ENCODE data around the gene BCR.
A peak's percentile ranks its signal among the peaks of the same experiment; 100 is the strongest.

BCR gene

DNA sequence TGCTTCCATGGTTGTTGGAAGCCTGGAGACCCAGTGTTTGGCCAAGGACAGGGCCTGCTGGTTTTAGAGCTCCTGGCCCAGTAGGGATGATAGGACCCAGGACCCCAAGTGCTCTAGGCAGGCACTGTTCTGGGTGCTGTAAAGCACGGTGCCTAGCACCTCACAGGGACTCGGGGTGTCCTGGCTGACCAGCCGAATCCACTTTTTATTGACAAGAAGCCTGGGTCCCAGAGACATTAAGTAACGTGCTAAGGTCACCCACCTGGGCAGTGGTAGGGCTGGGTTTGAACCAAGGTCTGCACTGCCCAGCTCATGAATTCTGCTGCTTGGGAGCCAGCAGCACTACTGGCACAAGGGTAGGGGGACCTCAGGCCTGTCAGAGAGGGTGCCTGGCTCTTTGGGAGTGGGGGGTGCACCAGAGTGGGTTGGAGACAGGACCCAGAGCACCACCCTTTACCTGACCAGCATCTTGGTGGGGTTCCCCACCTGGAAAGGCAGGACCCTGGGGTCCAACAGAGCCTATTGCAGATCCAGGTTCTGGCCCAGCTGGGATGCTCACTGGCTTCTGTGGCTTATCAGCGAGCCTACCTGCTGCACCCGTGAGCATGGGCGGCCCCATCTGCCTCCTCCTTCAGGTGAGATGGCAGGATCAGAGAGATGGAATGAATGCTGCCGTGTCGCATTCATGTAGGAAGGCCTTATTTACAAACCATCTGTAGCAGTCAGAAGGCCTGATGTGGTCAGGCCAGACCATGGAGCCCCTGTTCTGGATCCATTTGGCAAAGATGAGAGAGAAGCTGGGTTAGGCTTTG, 52.0 kb downstream of the BCR start:
- no peak for DNase-seq (ENCODE audit: low read depth)

DNA sequence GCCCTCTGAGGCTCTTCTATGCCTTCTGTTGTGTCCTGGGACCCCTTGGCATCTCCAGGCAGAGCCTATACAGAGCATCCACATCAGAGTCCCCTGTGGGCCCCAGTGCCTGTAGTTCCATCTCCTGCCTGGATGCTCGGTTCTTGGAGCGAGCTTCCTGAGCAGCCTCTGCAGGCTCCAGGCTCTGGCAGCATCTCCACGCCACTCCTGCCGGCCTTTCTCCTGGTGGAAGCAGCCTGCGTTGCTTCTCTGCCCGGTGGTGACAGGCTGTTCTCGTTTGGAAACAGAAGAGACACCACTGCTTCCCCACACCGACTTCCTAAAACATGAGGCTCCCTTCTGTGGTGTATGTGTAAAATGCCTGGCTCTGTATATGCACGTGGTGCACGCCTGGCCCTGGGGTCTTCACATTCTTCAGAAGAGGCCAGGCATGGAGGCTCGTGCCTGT, 52.8 kb downstream of the BCR start:
- DNase-seq (ENCODE audit: low read depth) = no peak

DNA sequence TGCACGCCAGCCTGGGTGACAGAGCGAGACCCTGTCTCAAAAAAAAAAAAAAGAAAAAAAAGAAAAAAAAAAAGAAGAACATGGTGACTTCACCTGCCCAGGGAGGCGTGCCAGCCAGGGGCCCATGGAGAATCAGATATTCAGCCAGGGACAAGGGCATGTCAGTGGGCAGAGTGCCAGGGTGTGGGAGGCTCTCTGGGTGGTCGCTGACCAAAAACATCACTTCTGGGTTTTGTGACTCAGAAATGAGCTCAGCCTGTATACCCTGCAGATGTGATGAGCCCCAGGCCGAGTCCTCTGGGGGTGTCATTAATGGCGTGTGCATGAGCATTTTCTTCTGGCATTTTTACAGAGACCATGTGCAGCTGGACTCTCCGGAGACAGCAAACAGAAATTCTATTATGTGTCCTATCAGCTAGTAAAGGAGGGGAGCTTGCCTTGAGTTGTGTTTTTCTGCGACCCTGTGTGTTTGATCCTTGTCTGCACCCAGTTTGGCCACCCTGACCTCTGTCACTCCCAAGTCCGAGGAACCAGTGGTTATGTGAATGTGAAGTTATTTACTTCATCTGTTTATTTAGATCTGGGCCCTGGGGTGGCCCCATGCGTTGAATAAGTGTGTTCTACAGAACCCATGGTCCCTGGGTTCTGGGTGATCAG, 53.6 kb downstream of the BCR start:
- DNase-seq (ENCODE audit: low read depth) = peak; percentile 40

DNA sequence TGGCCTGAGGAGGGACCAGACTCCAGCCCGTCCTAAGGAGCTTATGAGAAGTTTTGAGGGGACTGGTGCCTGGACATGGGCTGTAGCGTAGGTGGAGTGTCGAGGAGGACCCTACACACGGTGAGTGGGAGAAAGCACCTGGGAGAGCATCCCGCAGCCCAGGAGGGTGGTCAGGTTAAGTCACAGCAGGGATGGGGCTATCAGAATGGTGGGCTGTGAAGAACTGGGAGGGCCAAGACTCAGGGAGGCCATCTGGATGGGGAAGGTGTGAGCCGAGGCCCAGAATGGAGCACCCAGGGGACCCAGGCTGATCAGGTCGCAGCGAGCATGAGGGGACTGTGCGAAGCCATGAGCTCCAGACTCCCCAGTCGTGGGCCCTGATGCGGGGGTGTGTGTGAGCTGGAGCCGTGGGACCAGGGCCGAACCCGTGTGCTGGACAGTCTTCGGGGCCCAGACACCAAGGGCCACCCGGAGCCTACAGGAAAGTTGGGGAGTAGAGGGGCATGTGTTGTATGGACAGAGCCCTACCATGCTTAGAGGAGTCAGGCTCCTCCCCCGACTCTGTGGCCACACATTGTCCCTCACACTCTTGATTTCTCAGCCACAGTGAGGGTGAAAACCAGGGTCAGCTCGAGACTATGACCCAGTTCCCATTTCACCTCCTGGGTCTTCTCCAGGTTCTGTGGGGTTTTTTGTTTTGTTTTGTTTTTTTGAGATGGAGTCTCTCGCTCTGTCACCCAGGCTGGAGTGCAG, 54.3 kb downstream of the BCR start:
- no peak for DNase-seq (ENCODE audit: low read depth)

DNA sequence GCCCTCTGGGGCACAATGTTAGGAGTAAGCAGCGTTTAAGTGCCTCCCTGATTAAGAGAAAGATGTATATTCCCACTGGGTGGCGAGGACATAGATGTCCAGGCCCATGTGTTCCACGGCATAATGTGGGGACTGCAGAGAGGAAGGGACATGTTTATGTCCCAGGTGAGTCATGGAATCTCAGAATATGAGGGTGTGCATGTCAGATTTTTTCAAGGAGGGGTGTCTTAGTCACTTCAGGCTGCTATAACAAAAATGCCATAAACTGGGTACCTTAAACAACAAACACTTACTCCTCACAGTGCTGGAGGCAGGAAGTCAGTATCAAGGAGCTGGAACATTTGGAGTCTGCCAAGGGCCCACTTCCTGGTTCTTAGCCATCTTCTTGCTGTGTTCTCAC, 55.1 kb downstream of the BCR start:
- DNase-seq (ENCODE audit: low read depth) = no peak

DNA sequence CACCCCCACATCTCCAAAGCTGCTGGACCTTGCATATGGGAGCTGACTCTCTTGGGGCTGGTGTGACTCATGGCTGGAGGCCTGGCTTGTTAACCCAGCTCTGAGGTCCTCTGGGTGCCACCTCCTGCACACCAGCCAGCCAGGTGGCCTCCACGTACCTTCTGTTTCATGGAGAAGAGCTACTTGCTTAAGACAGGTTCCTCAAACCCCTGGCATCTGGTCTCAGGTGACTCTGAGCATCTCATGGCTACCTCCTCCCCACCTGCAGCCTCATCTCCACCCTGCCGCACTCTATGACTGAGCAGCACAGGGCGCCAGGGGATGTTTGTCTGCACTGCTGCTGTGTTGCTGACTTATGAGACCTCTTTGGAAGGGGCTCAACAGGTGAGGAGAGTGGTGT, 55.7 kb downstream of the BCR start:
- no peak for DNase-seq (ENCODE audit: low read depth)

DNA sequence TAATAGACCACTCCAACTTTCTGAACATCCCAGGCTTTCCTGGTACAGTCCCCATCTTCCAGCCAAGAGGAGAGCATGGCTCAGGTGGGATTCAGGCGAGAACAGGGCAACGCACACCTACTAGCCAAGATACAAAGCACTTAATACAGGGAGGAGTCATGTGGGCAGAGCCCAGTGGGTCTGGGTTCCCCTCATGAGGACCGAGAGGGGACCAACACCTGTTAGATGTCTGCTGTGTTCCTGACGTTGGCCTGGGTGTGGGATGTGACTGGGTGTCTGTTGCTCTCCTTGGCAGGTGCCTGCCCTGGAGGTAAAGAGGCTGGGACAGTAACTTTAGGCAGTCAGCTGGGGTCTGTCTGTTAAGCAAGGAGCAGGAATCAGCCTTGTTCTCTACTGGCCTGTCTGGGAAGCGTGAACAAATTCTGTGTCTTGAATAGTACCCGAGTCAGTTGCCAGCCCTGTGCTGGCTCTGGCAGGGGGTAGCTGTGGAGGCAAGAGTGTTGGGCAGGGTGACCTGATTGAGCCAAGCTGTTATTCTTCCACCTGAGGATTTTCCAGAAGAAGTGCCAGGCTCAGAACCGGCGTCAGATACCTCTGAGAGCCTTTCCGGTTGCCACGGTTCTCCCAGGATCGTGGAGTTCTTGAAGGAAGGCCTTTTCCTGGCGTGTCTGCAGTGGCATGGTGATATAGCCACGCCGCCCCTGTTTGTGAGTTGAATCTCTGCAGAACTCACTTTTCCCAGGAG, 56.3 kb downstream of the BCR start:
- DNase-seq (ENCODE audit: low read depth) = no peak

DNA sequence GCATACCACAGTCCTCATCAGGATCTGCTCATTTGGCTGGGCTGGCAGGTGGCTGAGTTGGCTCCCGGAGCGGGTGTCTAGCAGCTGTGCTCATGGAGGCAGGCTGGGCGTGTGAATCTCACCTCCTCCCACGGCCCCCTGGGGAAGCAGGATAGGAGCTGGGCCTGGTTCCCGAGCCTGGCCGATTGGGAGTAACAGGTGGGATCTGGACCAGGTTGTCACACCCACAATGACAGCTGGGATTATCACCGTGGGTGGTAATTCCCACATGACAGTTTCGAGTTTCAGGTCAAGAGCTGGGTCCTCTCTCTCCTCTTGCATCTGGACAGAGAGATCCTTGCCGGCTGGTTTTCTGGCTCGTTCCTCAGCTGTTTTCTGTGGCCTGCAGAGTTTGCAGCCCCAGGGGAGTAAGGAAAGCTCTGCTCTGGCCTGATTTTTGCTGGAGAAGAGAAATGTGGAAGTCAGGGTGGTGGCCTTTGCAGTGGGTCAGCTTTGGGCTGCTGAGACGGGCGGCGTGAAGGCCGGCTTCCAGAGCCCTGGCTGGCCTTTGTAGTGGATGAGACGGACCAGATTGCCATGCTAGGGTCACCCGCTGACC, 57.0 kb downstream of the BCR start:
- no peak for DNase-seq (ENCODE audit: low read depth)

DNA sequence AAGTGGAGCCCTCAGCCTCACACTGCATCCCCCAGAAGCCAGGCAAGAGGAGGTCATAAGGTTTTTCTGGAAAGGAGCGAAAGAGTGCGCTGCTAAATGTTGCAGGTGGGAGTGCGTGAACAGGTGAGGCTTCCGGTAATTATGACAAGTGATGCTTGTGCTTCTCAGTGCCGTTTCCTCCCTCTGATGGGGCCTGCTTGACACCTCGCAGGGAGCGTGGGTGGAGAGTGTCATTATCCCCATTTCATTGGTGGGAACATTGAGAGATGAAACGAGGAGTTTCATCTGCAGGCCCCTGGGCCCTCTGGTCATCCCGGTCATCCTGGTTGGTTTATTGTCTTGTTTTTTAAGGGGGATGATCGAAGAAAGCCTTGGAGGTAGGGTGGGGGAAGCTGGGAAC, 57.5 kb downstream of the BCR start:
- DNase-seq (ENCODE audit: low read depth) = no peak

DNA sequence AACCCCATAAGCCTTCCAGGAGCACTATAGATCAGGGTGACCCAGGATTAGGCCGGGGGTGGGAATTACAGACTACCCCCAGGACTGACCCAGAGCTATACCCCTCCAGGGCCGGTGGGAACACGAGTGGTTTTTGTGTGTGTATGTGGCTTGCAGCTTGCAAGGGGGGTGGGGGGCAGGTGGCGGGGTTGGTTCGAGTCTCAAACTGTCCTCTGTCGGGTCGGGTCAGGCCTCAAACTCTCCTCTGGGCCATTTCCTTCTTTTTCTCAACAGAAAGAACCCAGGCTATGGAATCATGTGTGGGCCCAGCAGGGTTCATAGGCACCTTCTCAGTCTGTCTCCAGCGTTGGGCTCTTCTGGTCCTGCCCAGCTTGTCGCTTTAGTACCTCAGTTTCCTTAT, 58.4 kb downstream of the BCR start:
- DNase-seq (ENCODE audit: low read depth) = no peak

DNA sequence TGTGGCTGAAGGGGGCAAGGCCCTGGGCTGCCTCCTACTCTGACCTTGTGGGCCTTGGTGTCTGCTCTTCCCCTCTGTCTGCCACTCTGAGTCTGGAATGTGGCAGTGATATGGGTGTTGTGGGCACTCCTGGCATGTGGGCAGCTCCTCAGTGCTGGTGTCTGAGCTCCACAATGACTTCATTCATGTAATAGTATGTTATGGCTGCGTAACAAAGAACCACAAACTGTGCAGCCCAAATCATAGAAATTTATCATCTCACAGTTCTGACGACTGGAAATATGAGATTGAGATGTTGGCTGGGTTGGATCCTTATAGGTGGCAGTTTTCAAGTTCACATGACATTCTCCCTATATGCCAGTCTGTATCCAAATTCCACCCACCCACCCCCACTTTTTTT, 59.1 kb downstream of the BCR start:
- no peak for DNase-seq (ENCODE audit: low read depth)

DNA sequence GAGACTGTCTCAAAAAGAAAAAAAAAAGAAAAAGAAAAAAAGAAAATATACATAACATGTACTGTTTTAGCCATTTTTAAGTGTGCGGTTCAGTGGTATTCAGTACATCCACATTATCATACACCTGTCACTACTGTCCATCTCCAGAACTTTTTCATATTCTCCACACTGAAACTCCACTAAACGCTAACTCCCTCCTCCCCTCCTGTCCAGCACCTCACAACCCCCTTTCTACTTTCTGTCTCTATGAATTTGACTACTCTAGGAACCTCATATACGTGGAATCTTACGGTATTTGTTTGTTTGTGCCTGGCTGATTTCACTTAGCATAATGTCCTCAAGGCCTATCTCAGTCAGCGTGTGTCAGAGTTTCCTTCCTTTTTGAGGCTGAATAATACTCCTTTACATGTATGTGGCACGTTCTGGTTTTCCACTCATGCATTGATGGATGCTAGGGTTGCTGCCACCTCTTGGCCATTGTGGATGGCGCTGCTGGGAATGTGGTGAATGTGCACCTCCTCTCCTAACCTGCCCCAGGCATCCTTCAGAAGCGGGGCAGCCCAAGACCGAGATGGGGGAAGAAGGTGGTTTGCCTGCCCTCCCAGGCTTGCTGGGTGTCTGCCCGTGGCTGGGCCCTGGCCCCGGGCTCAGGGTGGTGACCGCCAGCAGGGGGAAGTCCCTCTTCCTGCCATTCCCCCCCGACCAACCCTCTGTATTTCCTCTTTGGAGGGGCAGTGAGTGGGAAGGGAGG, 60.5 kb downstream of the BCR start:
- DNase-seq (ENCODE audit: low read depth) = no peak

DNA sequence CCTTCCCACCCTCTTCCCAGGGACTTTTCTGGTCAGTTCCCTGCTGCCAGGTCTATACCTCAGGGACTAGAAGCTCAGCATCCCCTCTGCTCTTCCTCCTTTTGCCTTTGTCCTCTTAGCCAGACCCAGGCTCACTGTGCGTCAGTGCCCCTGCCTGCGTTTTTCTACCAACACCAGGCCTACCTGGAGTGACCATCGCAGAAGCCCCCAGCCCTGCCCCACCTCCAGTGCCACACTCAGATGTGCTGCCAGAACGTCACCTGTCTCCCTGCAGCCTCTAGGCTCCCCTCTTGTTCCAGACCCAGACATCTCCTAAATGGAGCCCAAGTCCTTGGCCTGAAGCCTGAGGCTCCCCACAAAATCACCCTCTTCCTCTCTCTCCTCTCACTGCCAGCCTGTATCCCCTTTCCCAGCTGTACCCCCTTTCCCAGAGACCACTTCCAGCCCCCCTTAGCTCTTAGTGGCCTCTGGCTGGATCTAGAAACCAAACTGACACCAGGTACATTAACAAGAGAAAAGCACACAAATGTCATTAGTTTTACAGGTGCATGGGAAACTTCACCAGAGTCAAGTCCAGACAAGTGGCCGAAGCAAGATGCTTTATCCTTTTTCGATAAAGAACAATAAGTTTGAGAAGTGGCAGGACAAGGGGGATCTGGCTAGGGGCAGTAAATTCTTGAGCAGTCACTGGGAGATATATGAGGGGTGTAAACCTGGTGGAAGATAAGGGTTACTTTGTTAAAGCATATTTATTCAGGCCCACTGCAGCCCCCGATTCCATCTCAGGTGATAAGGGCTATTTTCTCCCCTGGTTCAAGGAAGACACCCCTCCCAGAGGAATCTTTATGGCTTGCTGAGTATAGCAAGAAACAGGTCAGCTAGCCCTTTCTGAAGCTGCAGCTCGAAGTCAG, 61.5 kb downstream of the BCR start:
- DNase-seq (ENCODE audit: low read depth) = no peak

DNA sequence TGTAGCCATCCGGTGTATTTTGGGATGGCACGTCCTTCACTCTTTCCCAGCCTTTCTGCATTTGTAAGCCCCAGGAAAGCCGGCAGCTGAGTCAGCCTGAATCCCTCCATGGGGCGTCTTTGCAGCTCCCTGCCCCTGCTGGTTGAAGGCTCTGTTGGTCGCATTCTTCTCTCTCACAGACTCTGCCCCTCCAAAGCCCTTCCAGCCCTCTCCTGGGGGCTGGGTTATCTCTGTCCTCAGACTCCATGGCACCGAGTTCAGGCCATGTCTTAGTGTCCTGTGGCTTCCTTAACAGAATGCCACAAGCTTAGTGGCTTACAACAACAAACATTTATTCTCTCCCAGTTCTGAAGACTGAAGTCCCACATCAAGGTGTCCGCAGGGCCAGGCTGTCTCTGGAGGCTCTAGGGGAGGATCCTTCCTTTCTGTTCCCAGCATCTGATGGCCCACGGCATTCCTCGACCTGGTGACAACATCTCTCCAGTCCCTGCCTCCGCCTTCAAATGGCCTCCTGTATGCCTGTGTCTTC, 62.2 kb downstream of the BCR start:
- no peak for DNase-seq (ENCODE audit: low read depth)

DNA sequence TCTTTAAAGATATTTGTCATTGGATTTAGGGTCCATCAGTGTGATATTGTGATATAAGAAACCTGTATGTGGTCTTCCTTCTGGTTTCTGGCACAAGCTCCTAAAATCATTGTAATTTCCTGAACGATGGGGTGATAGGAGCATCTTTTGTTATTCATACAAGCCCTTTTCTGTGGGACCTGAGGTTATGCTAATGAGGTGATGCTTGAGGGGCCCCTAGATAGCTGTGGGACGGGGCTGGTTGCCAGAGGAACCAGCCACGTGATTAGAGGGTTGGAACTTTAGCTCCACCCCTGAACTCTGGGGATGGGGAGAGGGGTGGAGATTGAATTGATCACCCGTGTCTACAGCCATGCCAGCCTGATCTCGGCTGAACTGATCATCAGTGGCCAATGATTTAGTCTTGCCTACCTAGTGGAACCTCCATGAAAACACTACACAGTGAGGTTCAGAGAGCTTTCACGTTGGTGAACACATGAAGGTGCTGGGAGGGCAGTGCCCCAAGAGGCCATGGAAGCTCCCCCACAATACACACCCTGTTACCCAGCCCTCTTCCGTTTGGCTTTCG, 62.8 kb downstream of the BCR start:
- peak; percentile 44 for DNase-seq (ENCODE audit: low read depth)

DNA sequence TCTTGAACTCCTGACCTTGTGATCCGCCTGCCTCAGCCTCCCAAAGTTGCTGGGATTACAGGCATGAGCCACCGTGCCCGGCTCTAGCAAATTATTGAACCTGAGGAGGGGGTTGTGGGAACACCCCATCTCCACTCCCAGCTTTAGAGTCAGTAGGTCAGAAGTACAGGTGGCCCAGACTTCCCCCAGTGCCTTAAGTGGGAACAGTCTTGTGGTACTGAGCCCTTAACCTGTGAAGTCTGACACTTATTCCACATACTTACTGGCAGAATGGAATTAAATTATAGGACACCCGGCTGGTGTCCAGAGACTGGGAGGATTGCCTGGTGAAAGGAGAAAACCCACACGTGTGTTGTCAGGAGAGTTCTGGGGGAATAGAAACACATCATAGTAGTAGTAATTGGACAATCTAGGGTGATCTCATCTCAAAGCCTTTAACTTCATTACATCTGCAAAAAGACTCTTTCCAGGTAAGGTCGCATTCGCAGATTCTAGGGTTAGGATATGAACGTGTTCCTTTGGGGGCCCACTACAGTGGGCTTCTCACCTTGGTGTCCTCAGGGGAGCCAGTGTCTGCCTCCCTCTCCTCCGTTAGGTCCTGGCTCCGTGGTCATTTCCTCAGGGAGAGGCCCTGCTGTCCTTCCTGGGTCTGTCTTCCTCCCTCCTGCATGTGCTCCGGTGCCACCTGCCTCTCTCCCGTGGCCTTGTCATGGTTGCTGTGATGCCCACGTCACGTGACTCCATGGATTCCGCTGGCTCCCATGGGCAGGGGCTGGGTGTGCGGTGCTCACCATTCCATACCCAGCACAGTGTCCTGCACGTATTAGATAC, 63.8 kb downstream of the BCR start:
- DNase-seq (ENCODE audit: low read depth) = no peak

DNA sequence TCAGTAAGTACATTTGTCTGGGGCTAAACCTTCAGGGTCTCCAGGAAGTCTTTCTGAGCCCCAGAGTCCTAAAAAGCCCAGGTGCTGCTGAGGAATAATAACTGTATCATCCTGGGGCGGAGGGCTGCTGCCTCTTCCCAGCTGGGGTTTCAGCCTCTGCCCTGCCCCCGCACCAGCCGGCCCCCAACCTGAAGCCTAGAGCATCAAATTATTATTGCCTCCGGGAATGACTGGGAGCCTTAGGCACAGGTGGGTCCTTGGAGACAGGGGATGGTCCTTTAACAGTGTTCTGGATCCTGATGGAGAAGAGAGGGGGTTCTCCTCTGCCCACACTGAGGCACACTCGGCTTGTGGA, 64.4 kb downstream of the BCR start:
- DNase-seq (ENCODE audit: low read depth) = no peak

DNA sequence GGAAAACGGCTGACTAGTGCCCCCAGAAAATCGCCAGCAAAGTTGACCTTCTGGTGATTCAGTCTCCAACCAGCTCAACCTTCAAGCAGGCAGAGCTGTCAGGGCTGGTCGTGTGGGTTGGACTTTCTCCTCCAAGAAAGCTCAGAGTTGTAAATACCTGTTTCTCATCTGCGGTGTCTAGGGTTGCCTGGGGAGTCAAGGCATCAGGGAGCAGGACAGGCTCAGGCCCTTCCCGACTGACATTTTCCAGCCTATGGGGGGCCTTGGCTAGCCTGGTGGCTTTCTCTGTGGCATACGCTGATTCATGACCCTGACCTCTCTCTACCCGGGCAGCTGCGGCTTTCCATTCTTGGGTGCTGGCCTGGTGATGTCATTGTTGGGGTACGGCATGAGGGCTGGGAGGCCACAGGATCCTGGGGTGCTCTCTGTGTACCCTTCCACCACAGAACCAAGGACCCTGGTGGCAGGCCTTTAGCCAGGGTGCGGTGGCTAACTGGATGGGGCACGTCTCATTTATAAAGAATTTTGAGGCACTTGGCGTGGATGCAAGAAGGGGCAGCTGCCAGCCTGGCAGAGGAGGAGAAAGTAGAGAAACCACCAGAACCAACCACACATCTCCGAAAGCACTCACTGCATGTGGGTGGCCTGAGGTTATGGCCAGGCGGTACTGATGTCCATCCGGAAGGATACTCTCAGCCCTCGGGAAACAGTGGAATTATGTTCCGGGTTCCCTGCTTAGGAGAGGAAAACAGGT, 64.9 kb downstream of the BCR start:
- no peak for DNase-seq (ENCODE audit: low read depth)
